GM21381 (cell line): ENCODE measurements around the gene TGFB1I1.
"Not testable (repeated sequence)": the region's sequence is repeated elsewhere in the genome, so short reads cannot be mapped to it uniquely, and the experiment has no call there.

Source experiments
- ATAC-seq: cut with Tn5 transposase; IDR thresholded peaks from one replicate; pipeline ENCODE4 v1.9.1; 2021; ENCODE audit warnings: mild to moderate bottlenecking, moderate library complexity; ENCODE audit not compliant: unreplicated experiment

TGFB1I1 gene

DNA sequence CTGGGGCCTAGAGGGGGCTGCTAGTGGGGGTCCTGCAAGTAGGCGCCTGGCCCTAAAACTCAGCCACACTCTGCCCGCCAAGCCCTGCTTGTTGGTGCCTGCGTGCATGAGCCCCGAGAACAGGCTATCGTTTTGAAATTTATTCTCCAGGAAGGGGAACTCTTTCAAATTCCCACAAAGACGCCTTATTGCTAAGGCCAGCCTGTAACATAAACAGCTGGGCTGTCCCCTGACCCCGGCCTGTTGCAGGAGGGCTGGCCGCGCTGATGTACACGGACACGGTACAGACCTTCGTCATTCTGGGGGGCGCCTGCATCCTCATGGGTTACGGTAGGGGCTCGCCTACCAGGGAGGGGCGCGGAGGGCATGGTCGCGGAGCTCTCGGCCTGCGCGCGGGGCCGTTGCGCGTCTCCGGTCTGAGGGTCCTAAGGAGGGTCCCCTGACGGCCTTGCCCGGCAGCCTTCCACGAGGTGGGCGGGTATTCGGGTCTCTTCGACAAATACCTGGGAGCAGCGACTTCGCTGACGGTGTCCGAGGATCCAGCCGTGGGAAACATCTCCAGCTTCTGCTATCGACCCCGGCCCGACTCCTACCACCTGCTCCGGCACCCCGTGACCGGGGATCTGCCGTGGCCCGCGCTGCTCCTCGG is 15.2 kb downstream of the TGFB1I1 start:
- no peak for ATAC-seq

DNA sequence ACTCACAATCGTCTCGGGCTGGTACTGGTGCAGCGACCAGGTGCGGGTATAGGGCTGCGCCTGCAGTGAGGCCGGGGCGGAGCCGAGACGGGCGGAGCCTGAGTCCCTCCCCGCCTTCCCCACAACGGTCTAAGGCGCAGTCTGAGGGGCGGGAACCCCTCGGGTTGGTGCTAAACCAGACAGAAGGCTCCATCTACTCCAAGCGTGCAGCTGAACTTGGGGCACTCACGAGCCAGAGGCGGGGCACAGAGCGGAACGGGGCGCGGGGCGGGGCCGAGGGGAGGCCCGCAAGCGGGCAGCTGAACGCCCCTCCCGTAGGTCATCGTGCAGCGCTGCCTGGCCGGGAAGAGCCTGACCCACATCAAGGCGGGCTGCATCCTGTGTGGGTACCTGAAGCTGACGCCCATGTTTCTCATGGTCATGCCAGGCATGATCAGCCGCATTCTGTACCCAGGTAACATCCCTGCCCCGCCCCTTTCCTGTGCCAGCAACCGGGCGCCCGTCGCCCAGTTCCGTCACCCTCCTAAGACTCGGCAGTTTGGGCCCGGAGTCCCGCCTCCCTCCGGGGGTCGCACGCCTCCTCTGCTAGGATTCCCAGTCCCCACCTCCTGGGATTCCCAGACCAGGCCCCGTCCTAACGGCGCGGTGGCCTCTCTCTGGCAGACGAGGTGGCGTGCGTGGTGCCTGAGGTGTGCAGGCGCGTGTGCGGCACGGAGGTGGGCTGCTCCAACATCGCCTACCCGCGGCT is 15.9 kb downstream of the TGFB1I1 start:
- peak; percentile 77 for ATAC-seq

DNA sequence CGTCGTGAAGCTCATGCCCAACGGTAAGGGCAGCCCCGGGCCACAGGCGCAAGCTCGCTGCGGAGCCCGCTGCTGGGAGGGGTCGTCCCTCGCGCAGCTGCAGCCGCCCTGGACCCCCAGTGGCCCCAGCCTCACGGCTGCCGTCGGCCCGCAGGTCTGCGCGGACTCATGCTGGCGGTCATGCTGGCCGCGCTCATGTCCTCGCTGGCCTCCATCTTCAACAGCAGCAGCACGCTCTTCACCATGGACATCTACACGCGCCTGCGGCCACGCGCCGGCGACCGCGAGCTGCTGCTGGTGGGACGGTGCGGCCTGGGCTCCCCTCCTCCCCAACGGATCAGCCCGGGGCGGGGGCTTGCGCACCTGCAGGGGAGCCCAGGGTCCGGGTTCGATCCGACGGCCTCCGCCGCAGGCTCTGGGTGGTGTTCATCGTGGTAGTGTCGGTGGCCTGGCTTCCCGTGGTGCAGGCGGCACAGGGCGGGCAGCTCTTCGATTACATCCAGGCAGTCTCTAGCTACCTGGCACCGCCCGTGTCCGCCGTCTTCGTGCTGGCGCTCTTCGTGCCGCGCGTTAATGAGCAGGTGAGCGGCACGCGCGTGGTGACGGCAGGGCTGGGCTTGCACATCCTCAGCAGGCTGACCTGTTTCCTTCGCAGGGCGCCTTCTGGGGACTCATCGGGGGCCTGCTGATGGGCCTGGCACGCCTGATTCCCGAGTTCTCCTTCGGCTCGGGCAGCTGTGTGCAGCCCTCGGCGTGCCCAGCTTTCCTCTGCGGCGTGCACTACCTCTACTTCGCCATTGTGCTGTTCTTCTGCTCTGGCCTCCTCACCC is 16.7 kb downstream of the TGFB1I1 start:
- ATAC-seq, result no peak

DNA sequence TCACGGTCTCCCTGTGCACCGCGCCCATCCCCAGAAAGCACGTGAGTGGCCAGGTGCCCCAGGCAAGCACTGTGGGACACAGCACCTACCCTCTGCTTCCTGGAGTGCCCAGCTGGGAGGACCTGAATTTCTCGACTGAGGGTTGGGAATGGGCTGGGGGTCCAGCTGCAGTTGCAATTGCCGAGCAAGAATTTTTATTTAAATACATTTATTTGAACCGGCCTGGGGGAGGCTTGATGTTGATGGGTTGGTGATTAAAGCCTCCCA is 17.3 kb downstream of the TGFB1I1 start:
- no peak for ATAC-seq

DNA sequence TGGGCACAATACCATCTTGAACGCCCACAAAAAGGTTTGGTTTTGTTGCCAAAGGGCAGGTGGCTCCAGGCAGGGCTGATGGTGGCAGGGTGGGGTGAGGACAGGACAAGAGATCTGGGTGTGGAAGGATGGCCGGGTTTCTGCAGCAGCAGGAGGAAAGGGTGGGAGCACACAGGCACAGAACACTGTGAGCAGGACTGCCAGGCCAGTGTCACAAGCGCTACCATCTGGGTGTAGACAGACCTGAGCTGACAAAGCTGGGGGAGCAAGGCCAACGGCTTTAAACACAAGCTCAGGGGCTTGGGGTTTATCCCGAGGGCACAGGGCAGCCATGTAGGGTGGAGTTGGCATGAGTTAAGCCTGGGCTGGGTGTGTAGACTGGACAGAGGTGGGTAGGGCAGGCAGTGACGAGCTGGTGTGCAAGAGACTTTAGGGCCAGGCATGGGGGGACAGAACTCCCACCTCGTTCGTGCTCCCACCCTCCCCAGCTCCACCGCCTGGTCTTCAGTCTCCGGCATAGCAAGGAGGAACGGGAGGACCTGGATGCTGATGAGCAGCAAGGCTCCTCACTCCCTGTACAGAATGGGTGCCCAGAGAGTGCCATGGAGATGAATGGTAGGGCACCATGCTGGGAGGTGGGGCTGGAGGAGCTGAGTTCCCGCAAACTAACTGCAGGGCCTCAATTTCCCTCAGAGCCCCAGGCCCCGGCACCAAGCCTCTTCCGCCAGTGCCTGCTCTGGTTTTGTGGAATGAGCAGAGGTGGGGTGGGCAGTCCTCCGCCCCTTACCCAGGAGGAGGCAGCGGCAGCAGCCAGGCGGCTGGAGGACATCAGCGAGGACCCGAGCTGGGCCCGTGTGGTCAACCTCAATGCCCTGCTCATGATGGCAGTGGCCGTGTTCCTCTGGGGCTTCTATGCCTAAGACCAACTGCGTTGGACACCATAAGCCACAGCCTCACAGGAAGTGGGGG is 17.9 kb downstream of the TGFB1I1 start:
- ATAC-seq, result no peak

DNA sequence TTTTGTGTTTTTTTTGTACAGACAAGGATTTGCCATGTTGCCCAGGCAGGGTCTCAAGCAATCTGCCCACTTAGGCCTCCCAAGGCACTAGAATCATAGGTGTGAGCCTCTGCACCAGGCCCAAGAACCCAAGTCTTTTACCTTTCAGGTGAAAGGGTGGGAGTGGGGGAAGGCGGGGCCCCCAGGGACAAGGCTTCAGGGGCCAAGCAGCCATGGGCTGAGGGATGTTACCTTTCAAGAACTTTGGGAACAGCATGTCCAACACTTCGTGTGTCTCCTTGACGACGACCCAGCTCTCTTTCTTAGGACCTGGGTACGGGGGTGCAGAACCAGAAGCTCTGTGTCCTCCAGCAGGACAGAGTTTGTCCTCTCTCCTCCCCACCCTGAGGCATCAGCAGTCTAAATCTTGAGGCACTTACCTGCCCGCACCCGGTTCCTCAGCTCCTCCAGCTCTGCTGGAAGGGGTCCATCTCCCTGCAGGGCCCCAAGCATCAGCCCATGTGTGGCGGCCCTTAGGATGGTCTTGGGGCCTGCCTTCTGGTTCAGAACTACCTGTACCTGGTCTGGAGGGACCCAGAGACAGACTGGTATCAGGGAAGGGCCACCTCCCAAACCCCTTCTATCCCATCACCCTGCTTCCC is 19.9 kb downstream of the TGFB1I1 start:
- ATAC-seq, result no peak

DNA sequence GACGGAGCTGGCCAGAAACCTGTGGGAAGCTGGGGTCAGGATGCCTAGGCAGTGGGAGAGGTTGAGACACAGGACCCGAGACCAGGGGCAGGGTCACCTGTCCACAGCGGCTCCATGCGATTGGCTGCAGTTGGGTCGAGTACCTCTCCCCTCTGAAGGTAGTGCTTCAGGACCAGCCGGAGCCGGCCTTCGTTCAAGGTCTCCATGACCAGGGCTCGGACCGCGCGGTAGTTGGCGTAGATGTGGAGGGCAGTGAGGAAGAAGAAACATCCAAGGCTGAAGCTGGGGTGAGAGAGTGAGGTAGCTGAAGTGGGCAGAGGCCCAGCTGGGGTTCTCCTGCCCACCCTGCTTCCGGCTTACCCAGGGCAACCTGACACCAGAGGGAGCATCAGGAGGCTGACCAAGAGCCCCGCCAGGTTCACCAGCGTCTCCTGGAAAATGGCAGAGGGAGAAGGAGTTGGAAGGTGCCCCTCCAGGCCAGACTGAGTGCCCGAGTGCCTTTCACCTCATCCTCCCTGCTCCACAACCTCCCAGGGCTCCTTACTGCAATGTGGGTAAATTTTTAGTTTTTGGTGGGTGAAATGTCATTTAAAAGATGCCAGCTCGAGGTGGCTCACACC is 21.7 kb downstream of the TGFB1I1 start:
- no peak for ATAC-seq

DNA sequence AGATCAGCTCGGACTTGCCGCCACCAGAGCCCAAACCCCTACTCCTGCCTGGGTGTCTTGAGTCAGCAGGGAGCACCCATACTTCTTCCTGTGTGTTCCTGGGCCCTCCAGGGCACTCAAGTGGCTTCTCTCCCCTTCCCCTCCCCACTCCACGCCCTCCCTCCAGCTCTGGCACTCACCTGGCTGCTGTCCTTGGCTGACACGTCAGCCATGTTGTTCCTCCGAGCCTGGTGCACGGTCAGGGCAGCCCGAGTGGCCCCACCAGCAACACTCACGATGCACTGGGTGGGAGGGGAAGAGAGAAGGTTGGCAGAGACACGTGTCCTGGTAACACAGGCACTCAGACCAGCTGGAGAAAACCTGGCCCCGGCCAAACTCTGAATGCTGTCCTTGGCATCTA is 24.7 kb downstream of the TGFB1I1 start:
- ATAC-seq, result no peak

DNA sequence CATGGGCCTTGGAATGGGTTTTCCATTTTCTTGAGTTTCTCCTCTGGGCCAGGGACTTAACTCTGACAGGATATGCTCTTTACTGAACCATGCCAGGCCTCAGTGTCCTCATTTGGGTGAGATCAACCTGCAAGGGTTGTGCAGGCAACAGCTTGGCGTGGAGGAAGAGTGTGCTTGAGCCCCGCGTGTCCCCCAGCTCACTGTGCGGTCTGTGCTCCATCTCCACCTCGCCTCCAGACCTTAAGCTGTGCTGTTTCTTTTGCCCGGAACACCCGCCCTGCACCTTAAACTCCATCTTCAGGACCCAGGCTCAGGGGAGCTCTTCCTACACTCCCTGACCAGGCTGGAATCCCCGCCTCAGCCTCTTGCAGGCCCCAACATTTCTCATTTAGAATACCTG is 26.5 kb downstream of the TGFB1I1 start:
- no peak for ATAC-seq

DNA sequence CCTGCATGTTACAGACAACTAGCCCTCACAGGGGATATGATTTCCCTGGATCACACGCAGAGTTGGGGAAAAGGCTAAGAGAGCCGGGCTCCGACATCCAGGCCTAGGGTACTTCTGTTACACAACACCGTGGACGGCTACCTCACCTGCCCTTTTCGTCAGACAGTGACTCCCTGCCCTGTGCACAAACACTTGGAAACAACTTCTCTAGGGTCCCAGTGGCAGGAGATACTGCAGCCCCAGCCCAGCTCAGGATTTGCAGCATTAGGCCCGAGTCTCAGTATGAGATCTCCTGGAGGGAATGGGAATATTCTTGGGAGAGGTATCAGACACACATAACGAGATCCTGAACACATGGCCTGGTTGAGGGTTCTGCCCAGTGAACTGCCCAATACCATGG is 28.0 kb downstream of the TGFB1I1 start:
- ATAC-seq, result no peak

DNA sequence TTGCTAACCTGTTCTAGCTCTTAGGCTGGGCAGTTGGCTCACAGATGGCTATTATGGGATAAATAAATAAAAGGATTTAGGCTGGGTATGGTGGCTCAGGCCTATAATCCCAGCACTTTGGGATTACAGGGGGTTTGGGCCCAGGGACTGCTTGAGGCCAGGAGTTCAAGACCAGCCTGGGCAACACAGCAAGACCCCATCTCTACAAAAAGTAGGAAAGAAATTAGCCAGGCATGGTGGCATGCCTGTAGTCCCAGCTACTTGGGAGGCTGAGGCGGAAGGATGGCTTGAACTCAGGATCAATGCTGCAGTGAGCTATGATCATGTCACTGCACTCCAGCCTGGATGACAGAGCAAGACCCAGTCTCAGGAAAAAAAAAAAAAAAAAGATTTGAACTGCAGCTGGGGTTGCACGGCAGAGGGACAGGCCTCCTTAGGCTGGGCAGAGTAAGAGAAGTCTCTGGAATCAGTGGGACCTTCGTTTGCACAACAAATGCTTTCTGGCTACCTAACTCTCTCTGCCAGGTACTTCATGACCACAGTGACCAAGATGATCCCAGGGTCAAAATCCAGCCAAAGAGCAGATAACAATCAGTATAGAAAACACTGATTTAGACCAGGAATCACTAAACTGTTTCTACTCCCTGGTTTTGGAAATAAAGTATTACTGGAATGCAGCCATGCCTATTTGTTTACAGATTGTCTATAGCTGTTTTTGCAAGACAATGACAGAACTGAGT is 29.4 kb downstream of the TGFB1I1 start:
- no peak for ATAC-seq

DNA sequence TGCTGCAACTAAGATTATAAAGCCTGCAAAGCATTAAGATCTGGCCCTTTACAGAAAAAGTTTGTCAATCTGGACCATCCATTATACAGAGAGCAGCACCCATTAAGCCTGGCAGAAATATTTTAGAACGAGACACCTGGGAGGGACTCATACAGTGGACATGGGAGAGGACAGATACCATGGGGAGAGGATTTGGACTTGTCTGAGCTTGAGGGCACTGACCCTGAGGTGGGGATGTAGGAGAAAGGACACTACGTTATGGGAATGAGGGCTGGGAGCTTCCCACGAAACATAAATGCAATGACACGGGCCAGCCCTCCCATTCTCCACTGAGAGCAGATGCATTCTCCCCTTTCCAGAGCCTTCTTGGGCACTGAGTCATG is 30.0 kb downstream of the TGFB1I1 start:
- no peak for ATAC-seq

DNA sequence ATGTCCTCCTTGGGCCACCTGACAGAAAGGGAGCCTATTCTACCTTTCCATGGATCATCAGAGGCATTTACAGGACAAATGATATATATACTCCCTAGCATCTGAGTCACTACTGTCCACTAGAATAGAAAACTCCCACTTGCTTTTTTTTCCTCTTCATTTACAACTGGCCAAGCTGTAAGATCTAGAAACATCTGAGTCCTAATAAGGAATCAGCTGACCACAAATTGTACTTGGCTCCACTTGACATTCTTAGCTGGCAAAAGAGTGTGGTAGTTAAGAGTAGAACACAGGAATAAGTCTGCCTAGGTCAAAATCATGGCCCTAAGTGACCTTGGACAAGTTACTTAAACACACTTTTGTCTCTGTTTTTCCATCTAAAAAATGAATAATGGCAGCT is 31.0 kb downstream of the TGFB1I1 start:
- no peak for ATAC-seq

DNA sequence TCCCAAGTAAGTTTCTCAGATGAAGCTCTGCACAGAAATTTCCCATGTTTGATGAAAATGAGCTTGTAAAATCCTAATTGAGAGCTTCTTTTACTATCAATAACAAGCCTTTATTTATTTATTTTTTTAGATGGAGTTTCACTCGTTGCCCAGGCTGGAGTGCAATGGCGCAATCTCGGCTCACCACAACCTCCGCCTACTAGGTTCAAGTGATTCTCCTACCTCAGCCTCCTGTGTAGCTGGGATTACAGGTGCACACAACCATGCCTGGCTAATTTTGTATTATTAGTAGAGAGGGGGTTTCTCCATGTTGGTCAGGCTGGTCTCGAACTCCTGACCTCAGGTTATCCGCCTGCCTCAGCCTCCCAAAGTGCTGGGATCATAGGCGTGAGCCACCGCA is 31.6 kb downstream of the TGFB1I1 start:
- ATAC-seq, result not testable (repeated sequence)

DNA sequence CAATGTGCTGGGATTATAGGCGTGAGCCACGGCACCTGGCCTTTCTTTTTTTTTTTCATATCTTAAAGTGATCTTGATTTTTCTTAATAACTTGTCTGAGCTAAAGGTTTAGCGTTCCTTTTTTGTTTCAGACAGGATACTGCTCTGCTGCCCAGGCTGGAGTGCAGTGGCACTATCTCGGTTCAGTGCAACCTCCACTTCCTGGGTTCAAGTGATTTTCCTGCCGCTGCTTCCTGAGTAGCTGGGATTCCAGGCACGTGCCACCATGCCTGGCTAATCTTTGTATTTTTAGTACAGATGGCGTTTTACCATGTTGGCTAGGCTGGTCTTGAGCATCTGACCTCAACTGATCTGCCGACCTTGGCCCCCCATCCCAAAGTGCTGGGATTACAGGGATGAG is 32.2 kb downstream of the TGFB1I1 start:
- no peak for ATAC-seq

DNA sequence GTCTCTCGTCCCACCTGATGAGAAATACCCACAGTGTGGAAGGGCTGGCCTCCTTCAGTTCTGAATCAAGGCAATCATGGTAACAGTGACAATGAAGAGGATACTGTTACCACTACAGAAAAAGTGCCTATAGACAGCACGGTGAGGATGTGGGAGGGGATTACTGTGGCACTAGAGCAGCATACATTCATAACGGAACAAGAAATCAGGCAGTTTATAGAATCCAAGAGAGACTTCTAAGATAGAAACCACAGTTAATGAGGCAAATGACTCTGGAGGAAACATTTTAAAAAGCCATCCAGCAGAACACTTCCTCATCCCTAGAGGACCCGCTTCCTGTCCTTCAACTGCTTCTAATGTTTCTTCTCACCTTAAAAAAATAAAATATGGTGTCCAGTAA is 33.5 kb downstream of the TGFB1I1 start:
- ATAC-seq, result no peak

DNA sequence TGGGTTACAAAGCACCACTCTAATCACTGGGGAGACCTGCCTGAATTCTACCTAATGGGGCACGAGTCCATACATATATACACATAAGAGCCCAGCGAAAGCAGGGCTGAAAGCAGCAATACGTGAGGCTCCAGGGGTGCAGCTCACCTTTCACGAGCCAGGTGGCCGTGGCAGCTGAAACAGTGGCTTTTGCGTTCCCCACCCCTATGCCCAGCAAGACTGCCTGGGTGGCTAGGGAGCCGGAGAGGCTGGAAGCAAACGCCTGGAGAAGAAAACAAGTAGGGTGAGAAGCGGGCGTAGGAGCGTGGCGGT is 35.6 kb downstream of the TGFB1I1 start:
- no peak for ATAC-seq

DNA sequence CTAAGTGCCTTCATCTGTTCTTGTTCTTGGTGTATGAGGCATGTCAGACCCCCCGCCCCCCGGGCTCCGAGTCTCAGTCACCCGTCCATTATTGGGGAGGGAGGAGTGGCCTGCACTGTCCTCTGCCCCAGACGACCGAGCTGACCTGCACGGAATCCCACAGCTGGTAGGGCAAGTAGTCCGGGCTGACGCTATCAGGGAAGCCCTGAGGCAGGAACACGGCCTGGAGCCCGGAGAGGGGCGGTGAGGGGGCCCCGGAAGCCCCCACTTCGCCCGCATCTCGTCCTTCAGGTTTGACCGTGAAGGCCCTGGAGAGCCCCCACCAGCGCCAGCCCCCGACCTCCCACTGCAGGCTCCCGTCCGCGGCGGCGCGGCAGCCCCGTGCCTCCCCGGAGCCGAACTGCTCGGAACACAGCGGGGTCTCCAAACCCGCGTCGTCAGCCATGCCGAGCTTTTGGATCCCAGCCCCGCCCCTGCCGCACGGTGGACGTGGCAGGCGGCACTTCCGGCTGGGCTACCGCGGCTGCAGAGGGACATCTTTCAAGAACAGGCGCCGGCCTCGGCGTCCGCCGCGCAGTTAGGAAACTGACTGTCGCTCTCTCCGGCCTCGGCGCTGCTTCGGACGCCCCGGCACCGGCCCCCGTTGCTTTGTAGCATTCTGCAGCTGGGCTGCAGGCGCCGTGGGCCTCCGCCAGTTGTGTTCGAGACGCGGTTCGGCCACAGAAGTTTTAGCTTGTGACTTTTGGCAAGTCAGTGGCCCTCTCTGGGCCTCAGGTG is 36.2 kb downstream of the TGFB1I1 start, which contains the start of gene RUSF1:
Gene RUSF1, minus strand, starts transcription at position 463 of the 777 bp plus-strand sequence. Its CDS starts 18 bp downstream, at position 445.
- ATAC-seq, result peak; percentile 92
